Lower leg skin (tissue), 4 donors: Measurements from ENCODE around the gene ZNF333. TPM values are rescaled to one million over a fixed set of nuclear protein-coding genes. Genes with fewer than 3 reads are reported as not detected.

Source experiments
- DNase-seq, 2 donors: peaks; one replicate each; pipeline ENCODE4 v3.0.0-alpha.2; 2019; ENCODE audit warnings: low spot score in 2 of 2
- H3K4me3 ChIP-seq: fragments of 200-600 bp; sonication (generic); 2 replicates; pipeline ENCODE4 v1.5.1; 2017; ENCODE audit warnings: mild to moderate bottlenecking, low read depth; ENCODE audit not compliant: poor library complexity, severe bottlenecking
- POLR2A ChIP-seq, 2 donors: fragments of 450-650 bp; IDR thresholded peaks; one replicate each; pipeline ENCODE4 v1.6.1; 2016 to 2017; ENCODE audit warnings: antibody characterized with exemption in 2 of 2, mild to moderate bottlenecking in 1 of 2, moderate library complexity in 1 of 2
- WGBS, 2 donors: methylation state at CpG; one replicate each; pipeline ENCODE4 v1.1.5; 2018; 5-methylcytosine and 5-hydroxymethylcytosine counted together
- intact Hi-C: fragments of 100-400 bp; cut with DNase I; formaldehyde crosslinking; loops from one replicate; pipeline ENCODE4 v1.15.0; 2023; ENCODE audit warnings: low total_unique reads
- total RNA-seq, 4 donors: library from RNA; depleted of rRNA; stranded (reverse); fragments of >200 nt; gene quantifications; one replicate each; pipeline ENCODE4 v1.1.0, GENCODE V29; 2016
- TF ChIP-seq, protein P1 (sequence below), 3 donors: fragments of 450-650 bp; IDR thresholded peaks; one replicate each; pipeline ENCODE4 v1.5.1; 2016; ENCODE audit warnings: antibody characterized with exemption in 3 of 3, mild to moderate bottlenecking in 3 of 3, moderate library complexity in 2 of 3

ZNF333 gene
- total RNA-seq, 4 donors from 2014 or later: 14.0 to 26.8 (median 16.6) TPM

DNA sequence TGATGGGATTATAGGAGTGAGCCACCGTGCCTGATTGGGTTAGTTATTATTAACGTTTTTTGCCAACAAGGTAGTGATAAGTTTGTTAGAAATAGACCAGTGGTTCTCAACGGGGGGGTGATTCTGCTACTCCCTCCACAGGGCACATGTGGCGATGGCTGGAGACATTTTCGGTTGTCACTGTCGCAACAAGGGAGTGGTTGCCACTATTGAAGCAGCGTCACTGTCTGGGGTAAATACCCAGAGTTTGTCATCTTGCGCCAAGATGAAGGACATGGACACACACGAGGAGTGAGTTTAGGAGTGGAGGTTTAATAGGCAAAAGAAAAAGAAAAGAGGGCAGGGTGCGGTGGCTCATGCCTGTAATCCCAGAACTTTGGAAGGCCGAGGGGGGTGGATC lies 34.1 kb upstream of the ZNF333 start:
- WGBS, 2 donors: 74 to 77% methylated on average over 11 of the region's 11 CpGs
- H3K4me3 ChIP-seq: no peak overlapping the region
- intact Hi-C loops: no loop called here
- DNase-seq: no peak
- TF ChIP-seq POLR2A (IDR thresholded peaks at IDR 0.05): no peak
- TF ChIP-seq, protein P1, sequence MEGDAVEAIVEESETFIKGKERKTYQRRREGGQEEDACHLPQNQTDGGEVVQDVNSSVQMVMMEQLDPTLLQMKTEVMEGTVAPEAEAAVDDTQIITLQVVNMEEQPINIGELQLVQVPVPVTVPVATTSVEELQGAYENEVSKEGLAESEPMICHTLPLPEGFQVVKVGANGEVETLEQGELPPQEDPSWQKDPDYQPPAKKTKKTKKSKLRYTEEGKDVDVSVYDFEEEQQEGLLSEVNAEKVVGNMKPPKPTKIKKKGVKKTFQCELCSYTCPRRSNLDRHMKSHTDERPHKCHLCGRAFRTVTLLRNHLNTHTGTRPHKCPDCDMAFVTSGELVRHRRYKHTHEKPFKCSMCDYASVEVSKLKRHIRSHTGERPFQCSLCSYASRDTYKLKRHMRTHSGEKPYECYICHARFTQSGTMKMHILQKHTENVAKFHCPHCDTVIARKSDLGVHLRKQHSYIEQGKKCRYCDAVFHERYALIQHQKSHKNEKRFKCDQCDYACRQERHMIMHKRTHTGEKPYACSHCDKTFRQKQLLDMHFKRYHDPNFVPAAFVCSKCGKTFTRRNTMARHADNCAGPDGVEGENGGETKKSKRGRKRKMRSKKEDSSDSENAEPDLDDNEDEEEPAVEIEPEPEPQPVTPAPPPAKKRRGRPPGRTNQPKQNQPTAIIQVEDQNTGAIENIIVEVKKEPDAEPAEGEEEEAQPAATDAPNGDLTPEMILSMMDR (IDR thresholded peaks at IDR 0.05): no peak

DNA sequence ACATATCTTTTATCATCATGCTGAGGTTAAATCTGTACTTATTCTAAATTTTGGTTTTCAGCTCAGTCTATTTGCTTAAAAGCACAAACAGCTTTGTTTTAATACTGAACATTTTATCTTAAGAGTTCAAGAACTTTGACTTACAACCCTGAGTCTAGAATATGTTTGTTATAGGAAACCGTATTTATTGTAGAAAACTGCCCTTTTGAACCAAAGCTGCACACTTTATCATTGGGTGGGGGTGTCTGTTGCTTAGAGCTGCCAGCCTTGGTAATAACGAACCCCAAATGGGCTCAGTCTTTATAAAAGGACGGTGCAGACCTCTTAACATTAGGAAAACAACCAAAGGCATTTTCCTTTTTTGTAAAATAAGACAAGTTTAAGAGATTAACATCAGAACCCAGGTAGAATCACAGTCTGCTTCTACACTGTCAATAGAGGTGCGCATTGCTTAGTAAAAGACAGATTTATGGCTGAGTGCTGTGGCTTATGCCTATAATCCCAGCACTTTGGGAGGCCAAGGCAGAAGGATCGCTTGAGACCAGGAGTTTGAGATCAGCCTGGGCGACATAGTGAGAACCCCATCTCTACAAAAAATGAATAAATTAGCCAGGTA lies 29.9 kb upstream of the ZNF333 start:
- WGBS, 2 donors: 69 to 78% methylated on average over 6 of the region's 6 CpGs
- intact Hi-C loops: no loop called here
- H3K4me3 ChIP-seq: no peak overlapping the region
- DNase-seq: no peak
- TF ChIP-seq, protein P1 (IDR thresholded peaks at IDR 0.05): no peak
- no peak for TF ChIP-seq POLR2A (IDR thresholded peaks at IDR 0.05)

DNA sequence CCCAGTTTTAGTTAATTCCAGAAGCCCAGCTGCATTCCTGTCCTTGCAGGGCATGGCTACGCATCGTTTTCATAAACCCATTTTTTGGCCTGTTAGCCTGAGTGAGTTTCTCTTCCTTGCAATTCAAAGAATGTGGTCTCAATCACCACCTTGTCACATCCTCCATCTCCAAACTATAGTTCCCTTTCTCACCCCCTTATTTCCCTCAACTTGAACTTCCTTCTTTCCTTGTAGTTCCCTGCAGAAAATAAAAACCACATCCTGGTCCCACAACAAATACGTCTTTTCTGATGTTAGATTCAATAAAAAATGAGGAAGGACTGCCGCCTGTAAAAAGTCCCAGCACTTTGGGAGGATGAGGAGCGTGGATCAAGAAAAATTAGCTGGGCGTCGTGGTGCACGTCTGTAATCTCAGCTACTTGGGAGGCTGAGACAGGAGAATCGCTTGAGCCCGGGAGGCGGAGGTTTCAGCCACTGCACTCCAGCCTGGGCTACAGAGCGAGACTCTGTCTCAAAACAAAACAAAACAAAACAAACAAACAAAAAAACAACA lies 28.4 kb upstream of the ZNF333 start:
- WGBS, 2 donors: 68 to 69% methylated on average over 12 of the region's 12 CpGs
- no peak for DNase-seq

DNA sequence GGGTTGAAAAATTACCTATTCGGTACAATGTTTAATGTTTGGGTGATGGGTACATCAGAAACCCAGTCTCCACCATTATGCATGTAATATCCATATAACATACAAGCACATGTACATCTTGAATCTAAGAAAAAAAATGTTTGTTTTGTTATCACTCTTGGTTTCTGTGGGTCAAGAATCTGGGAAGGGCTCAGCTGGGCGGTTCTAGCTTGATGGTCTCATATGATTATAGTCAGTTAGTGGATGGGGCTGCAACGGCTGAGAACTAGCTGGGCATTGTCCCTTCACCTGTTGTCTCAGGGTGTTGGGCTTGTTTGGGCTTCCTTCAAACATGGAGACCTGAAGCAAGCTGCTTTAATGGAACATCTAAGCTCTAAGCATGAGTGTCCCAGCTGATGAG lies 19.9 kb upstream of the ZNF333 start:
- TF ChIP-seq, protein P1 (IDR thresholded peaks at IDR 0.05): no peak
- no peak for TF ChIP-seq POLR2A (IDR thresholded peaks at IDR 0.05)
- 74 to 86% methylated on average over 3 of the region's 3 CpGs for WGBS, 2 donors
- peak in 1 of 2 donors; percentile 34 for DNase-seq
- intact Hi-C loops: no loop called here
- H3K4me3 ChIP-seq: no peak overlapping the region

More for the DNA sequence above, 28.4 kb upstream of the ZNF333 start:
- intact Hi-C loops: no loop called here
- H3K4me3 ChIP-seq: no peak overlapping the region
- no peak for TF ChIP-seq POLR2A (IDR thresholded peaks at IDR 0.05)
- TF ChIP-seq, protein P1 (IDR thresholded peaks at IDR 0.05): no peak

GRCh38 chr19:14670408-14670807 lies 19.4 kb upstream of the ZNF333 start:
- intact Hi-C loops: no loop called here
- no peak for TF ChIP-seq POLR2A (IDR thresholded peaks at IDR 0.05)
- TF ChIP-seq, protein P1 (IDR thresholded peaks at IDR 0.05): no peak
- 58 to 61% methylated on average over 2 of the region's 2 CpGs for WGBS, 2 donors
- no peak for DNase-seq
- H3K4me3 ChIP-seq: no peak overlapping the region
